Measurements from ENCODE around the gene GPC3. TPM values are rescaled to one million over a fixed set of nuclear protein-coding genes. Genes with fewer than 3 reads are reported as not detected.
A peak's percentile ranks its signal among the peaks of the same experiment; 100 is the strongest.

GPC3 gene
- total RNA-seq, 1 donor from 2014 or later: not detected

- H3K27me3 Mint-ChIP-seq: no peaks in the 10 kb centered on the region
- DNase-seq (no peak), ATAC-seq (ENCODE audit: low read depth) (no peak)
- no peak overlapping the region for H3K27ac Mint-ChIP-seq
- no peak overlapping the region for H3K4me3 Mint-ChIP-seq
- H3K36me3 Mint-ChIP-seq (ENCODE audit: low read depth): no peaks in the 10 kb centered on the region
- intact Hi-C loops (cut with micrococcal nuclease): loop anchor here (5.0 kb wide), 1 partner anchor 604 kb away; no protein-coding TSS in a partner anchor
- ChIA-PET CTCF (interaction anchor here (0.9 to 2.9 kb wide), 4 partner anchors 46 to 602 kb away, joined by 3 to 18 read pairs (median 9); no protein-coding TSS in a partner anchor), POLR2A (no interaction called here)
- H3K9me3 Mint-ChIP-seq: no peaks in the 10 kb centered on the region
- TF ChIP-seq CTCF (IDR thresholded peaks at IDR 0.05): no peak
- H3K4me1 Mint-ChIP-seq: peaks cover 3% of the 10 kb centered on the region
These were observed 191.8 kb downstream of the GPC3 start for GRCh38 chrX:133793626-133794025.

GRCh38 chrX:133792198-133792953 lies 193.0 kb downstream of the GPC3 start:
- peak; percentile 65 for ATAC-seq (ENCODE audit: low read depth)
- H3K9me3 Mint-ChIP-seq: no peaks in the 10 kb centered on the region
- H3K4me3 Mint-ChIP-seq: no peak overlapping the region
- H3K27me3 Mint-ChIP-seq: no peaks in the 10 kb centered on the region
- ChIA-PET POLR2A (interaction anchor here (0.9 kb wide), 1 partner anchor 94 kb away, joined by 3 read pairs; no protein-coding TSS in a partner anchor), CTCF (interaction anchor here (0.7 to 2.9 kb wide), 15 partner anchors 9 to 604 kb away, joined by 3 to 18 read pairs (median 6); no protein-coding TSS in a partner anchor)
- peaks cover 8% of the 10 kb centered on the region for H3K4me1 Mint-ChIP-seq
- TF ChIP-seq CTCF (IDR thresholded peaks at IDR 0.05): no peak
- H3K36me3 Mint-ChIP-seq (ENCODE audit: low read depth): no peaks in the 10 kb centered on the region
- intact Hi-C loops (cut with micrococcal nuclease): loop anchor here (1.0 to 5.0 kb wide), 6 partner anchors 8 to 605 kb away; no protein-coding TSS in a partner anchor
- no peak overlapping the region for H3K27ac Mint-ChIP-seq
- DNase-seq: no peak

GRCh38 chrX:133789829-133790228 lies 195.6 kb downstream of the GPC3 start:
- H3K27me3 Mint-ChIP-seq: no peaks in the 10 kb centered on the region
- POLR2A ChIA-PET: no interaction called here
- intact Hi-C loops (cut with micrococcal nuclease): loop anchor here (5.0 kb wide), 1 partner anchor 607 kb away; no protein-coding TSS in a partner anchor
- H3K9me3 Mint-ChIP-seq: no peaks in the 10 kb centered on the region
- DNase-seq (no peak), ATAC-seq (ENCODE audit: low read depth) (no peak)
- no peak overlapping the region for H3K27ac Mint-ChIP-seq
- H3K36me3 Mint-ChIP-seq (ENCODE audit: low read depth): no peaks in the 10 kb centered on the region
- CTCF ChIA-PET: interaction anchor here (1.3 kb wide), 1 partner anchor 49 kb away, joined by 3 read pairs; no protein-coding TSS in a partner anchor
- peaks cover 16% of the 10 kb centered on the region for H3K4me1 Mint-ChIP-seq
- no peak for TF ChIP-seq CTCF (IDR thresholded peaks at IDR 0.05)
- no peak overlapping the region for H3K4me3 Mint-ChIP-seq

- ChIA-PET POLR2A (no interaction called here), CTCF (no interaction called here)
- Mint-ChIP-seq H3K27me3 (no peaks in the 10 kb centered on the region), H3K36me3 (ENCODE audit: low read depth) (no peaks in the 10 kb centered on the region), H3K27ac (no peak overlapping the region), H3K4me3 (no peak overlapping the region), H3K9me3 (no peaks in the 10 kb centered on the region), H3K4me1 (peaks cover 45% of the 10 kb centered on the region)
- ATAC-seq (ENCODE audit: low read depth) (no peak), DNase-seq (no peak)
- intact Hi-C loops (cut with micrococcal nuclease): no loop called here
- TF ChIP-seq CTCF (IDR thresholded peaks at IDR 0.05): no peak
These were observed 199.0 kb downstream of the GPC3 start for GRCh38 chrX:133786382-133786781.

GRCh38 chrX:133783274-133783673 lies 202.1 kb downstream of the GPC3 start:
- no peak for DNase-seq
- peak; percentile 88 for ATAC-seq (ENCODE audit: low read depth)
- Mint-ChIP-seq H3K4me3 (peak overlapping the region; percentile 42), H3K9me3 (no peaks in the 10 kb centered on the region), H3K4me1 (peaks cover 50% of the 10 kb centered on the region), H3K36me3 (ENCODE audit: low read depth) (no peaks in the 10 kb centered on the region), H3K27me3 (no peaks in the 10 kb centered on the region), H3K27ac (peak overlapping the region; percentile 89)
- intact Hi-C loops (cut with micrococcal nuclease): loop anchor here (1.0 kb wide), 1 partner anchor 586 kb away; no protein-coding TSS in a partner anchor
- TF ChIP-seq CTCF (IDR thresholded peaks at IDR 0.05): no peak
- CTCF ChIA-PET: interaction anchor here (0.8 to 2.0 kb wide), 2 partner anchors 9 to 54 kb away, joined by 3 to 12 read pairs; no protein-coding TSS in a partner anchor
- POLR2A ChIA-PET: interaction anchor here (0.7 to 1.0 kb wide), 2 partner anchors 8 to 1269 kb away, joined by 3 to 4 read pairs; partner anchors contain the start of gene RTL8A

Data from activated B cell treated with CpG ODN at 0.5 μM for 24 hours (primary cell).